Kidney (tissue), 14 donors: Measurements from ENCODE around the gene ZNF446. TPM values are rescaled to one million over a fixed set of nuclear protein-coding genes. Genes with fewer than 3 reads are reported as not detected.

Source experiments
- DNase-seq, 5 donors: peaks; one replicate each; pipeline ENCODE4 v3.0.0-alpha.2; 2013 to 2020
- FAIRE-seq: peaks from 2 replicates; lab custom pipeline; 2012; peaks lifted over from hg19 to GRCh38; lab: Jason Lieb, UNC
- H3K27ac ChIP-seq, 2 donors: one replicate each; pipeline ENCODE4 v1.7.0; 2013; ENCODE audit warnings: low read depth in 2 of 2, low read length in 2 of 2, inconsistent platforms in 1 of 2
- H3K27me3 ChIP-seq: one replicate; pipeline ENCODE4 v1.7.1; 2013; ENCODE audit warnings: low read length, inconsistent platforms; ENCODE audit not compliant: control insufficient read depth, insufficient read depth
- H3K36me3 ChIP-seq, 3 donors: one replicate each; pipeline versions ENCODE4 v1.7.0 to v1.7.1; 2013; ENCODE audit warnings: low read length in 3 of 3, control low read depth in 1 of 3, inconsistent platforms in 1 of 3; ENCODE audit not compliant: insufficient read depth in 3 of 3, control insufficient read depth in 2 of 3
- H3K4me1 ChIP-seq, 3 donors: one replicate each; pipeline versions ENCODE4 v1.7.0 to v1.7.1; 2013; ENCODE audit warnings: low read length in 3 of 3, inconsistent platforms in 1 of 3, low read depth in 1 of 3; ENCODE audit not compliant: control insufficient read depth in 2 of 3, insufficient read depth in 2 of 3
- H3K4me3 ChIP-seq, 3 donors: one replicate each; pipeline versions ENCODE4 v1.7.0 to v1.8.1; 2013; ENCODE audit warnings: low read length in 3 of 3, control low read depth in 1 of 3, inconsistent platforms in 1 of 3
- H3K9ac ChIP-seq, 3 donors: one replicate each; pipeline versions ENCODE4 v1.7.0 to v1.7.1; 2013; ENCODE audit warnings: low read length in 3 of 3, control low read depth in 1 of 3, inconsistent platforms in 1 of 3
- H3K9me3 ChIP-seq, 3 donors: one replicate each; pipeline versions ENCODE4 v1.7.0 to v1.7.1; 2013; ENCODE audit warnings: low read length in 3 of 3, control low read depth in 1 of 3, inconsistent platforms in 1 of 3; ENCODE audit not compliant: control insufficient read depth in 2 of 3, insufficient read depth in 1 of 3
- CTCF ChIP-seq: IDR thresholded peaks from 3 replicates; pipeline ENCODE4 v1.5.1; 2012; ENCODE audit warnings: mild to moderate bottlenecking, moderate library complexity, borderline replicate concordance; ENCODE audit not compliant: insufficient read depth; ENCODE audit errors: extremely low read depth
- intact Hi-C: fragments of 100-400 bp; cut with DNase I; formaldehyde crosslinking; loops from one replicate; pipeline ENCODE4 v1.11.1; 2022
- polyA plus RNA-seq: library from polyadenylated mRNA; stranded (reverse); fragments of 350-450 nt; fragmentation: Illumina TruSeq; extraction: RNeasy Lipid Tissue Mini Kit (QIAGEN cat#74804); gene quantifications from one replicate; pipeline ENCODE4 v1.2.3, GENCODE V29; 2014; ENCODE audit warnings: low read depth, low replicate concordance; ENCODE audit not compliant: insufficient read depth
- total RNA-seq: library from RNA; stranded (reverse); fragmentation: NEBNext Ultra II Directional; extraction: Animal tissue kit (Norgen Biotek cat#: 25700); gene quantifications from one replicate; pipeline ENCODE4 v1.2.1, GENCODE V29; 2021
- donor health status: control.
- donor health status: control.
- donor health status: control.
- donor health status: control.
- donor health status: control.
- donor health status: DM: yes; HTN: yes; CAD: no.
- donor health status: Normal renal cell carcinoma (clear cell type).

ZNF446 gene
- total and polyA plus RNA-seq, 2 donors from 2014 or later = 12.6 to 13.3 TPM

DNA sequence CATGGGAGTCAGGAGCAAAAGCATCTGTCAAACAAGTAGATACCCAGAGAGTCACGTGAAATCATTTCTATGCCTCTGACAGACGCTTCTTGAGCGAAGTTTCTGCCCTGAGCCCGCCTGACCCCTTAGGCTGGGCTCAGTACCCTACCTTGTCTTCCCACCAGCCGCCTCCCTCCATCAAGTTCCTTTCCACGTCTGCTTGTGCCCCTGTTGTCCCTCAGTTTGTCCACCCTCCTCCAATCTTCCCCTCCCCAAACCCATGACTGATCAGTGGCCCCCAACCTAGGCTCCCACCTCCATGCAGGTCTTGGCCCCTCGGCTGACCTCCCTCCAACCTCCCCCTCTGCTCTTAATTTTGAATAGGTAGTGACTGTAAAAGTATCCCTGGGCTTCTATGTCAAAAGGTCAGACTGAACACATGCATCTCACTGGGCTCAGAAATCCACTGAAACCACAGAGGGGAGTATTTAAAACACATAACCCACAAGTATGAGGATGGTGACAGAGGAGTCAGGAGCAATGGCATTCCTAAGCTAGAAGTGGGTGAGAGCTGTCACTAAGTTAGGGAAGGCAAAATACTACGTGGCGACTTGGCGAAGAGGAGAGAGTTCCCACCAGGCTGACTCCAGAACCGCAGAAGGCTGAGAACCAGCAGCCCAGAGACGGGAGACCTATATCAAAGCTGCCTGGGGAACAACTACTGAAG lies 1.7 kb upstream of the ZNF446 start:
- peaks cover 0 to 12% (median 11%) of the 10 kb centered on the region in 3 donors for H3K4me1 ChIP-seq
- intact Hi-C loops = no loop called here
- H3K9ac ChIP-seq = peak overlapping the region in 1 of 3 donors; percentile 77
- no peaks in the 10 kb centered on the region for H3K27me3 ChIP-seq
- DNase-seq (no peak), FAIRE-seq (no peak)
- no peak for TF ChIP-seq CTCF
- no peaks in the 10 kb centered on the region for H3K9me3 ChIP-seq
- peaks cover 0 to 8% (median 5%) of the 10 kb centered on the region in 3 donors for H3K36me3 ChIP-seq
- H3K27ac ChIP-seq = no peak overlapping the region
- peak overlapping the region in 1 of 3 donors; percentile 89 for H3K4me3 ChIP-seq

- Histone ChIP-seq H3K4me3 (peak overlapping the region; percentile 76 to 89 (median 85)), H3K9me3 (no peaks in the 10 kb centered on the region), H3K27me3 (no peaks in the 10 kb centered on the region), H3K9ac (peak overlapping the region in 2 of 3 donors; percentile 18 to 77), H3K27ac (peak overlapping the region; percentile 79 to 94), H3K4me1 (peaks cover 0 to 12% (median 11%) of the 10 kb centered on the region in 3 donors), H3K36me3 (peaks cover 0 to 5% (median 3%) of the 10 kb centered on the region in 3 donors)
- FAIRE-seq = no peak
- TF ChIP-seq CTCF = no peak
- intact Hi-C loops = no loop called here
- DNase-seq = no peak
Observed at GRCh38 chr19:58474997-58475713, 997 bp upstream of the ZNF446 start.

DNA sequence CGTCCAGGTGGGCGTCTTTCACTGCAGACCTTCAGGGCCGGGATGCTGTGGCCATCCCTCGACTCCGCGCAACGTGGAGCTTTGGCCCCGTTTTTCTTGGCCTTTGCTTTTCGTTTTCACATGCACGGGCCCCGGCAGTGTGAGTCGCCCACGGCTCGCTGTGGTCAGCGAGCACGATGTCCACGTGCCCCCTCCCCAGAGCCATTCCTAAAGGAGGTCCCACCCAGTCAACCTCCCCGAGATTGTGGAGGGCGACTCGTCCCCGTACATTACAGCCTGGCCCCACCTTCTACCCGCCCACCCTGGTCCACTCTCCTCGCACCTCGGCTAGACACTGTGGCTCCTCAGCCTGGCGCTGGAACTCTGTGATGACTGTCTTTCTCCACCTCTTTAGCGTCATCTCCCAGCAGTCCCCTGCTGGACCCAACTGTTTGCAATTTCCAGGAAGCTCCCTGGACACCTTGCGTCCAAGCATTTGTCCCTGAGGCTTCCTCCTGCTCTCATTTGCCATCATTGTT lies 405 bp downstream of the ZNF446 start:
- H3K4me3 ChIP-seq = peak overlapping the region; percentile 76 to 89 (median 85)
- DNase-seq (peak in 2 of 5 donors; percentile 16 to 30), FAIRE-seq (no peak)
- H3K9ac ChIP-seq = peak overlapping the region; percentile 8 to 81 (median 77)
- peak overlapping the region; percentile 79 to 94 for H3K27ac ChIP-seq
- intact Hi-C loops = no loop called here
- H3K9me3 ChIP-seq = no peaks in the 10 kb centered on the region
- no peak for TF ChIP-seq CTCF
- peaks cover 0 to 12% (median 11%) of the 10 kb centered on the region in 3 donors for H3K4me1 ChIP-seq
- peaks cover 0 to 5% (median 3%) of the 10 kb centered on the region in 3 donors for H3K36me3 ChIP-seq
- H3K27me3 ChIP-seq = no peaks in the 10 kb centered on the region
